ENCODE results near the gene S100A5.
"Not testable (repeated sequence)": the region's sequence is repeated elsewhere in the genome, so short reads cannot be mapped to it uniquely, and the experiment has no call there.

The S100A5 gene

GRCh38 chr1:153532181-153532580 is 8.6 kb downstream of the S100A5 start:
- DNase-seq, result no peak

- DNase-seq, result no peak
Measured at GRCh38 chr1:153531638-153532037, 9.1 kb downstream of the S100A5 start.

GRCh38 chr1:153527683-153528040 is 13.1 kb downstream of the S100A5 start:
- DNase-seq, result no peak

DNA sequence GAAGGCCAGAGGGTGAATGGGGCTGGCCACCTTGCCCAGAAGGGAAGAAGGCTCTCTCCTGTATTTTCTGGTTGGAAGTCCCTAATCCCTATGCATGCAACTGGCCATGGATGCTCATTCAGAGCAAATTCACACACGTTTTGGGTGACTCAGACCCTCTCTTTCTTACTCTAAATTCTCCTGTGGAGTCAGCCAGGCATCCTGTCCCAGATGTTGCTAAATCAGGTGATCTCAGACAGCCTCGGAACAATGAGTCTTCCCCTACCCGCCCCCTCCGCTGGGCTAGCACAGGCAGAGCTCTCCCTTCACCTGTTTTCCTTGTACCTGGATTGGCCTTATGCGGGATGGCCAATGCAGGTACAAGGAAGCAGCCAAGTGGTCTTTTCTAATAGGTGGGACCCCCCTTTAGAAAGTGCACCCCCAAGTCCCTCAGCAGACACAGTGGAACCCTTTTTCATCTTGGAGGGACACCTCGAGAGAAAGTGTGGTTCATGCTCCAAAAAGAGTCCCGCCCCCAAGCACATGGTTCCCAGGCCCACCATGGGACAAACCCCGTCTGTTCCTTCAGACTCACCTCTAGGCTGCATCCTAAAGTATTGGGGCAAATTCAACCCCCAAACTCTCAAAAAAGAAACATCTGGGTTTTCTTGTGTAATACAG is 13.6 kb downstream of the S100A5 start:
- no peak for DNase-seq

- DNase-seq, result no peak
Measured at GRCh38 chr1:153526132-153526543, 14.6 kb downstream of the S100A5 start.

DNA sequence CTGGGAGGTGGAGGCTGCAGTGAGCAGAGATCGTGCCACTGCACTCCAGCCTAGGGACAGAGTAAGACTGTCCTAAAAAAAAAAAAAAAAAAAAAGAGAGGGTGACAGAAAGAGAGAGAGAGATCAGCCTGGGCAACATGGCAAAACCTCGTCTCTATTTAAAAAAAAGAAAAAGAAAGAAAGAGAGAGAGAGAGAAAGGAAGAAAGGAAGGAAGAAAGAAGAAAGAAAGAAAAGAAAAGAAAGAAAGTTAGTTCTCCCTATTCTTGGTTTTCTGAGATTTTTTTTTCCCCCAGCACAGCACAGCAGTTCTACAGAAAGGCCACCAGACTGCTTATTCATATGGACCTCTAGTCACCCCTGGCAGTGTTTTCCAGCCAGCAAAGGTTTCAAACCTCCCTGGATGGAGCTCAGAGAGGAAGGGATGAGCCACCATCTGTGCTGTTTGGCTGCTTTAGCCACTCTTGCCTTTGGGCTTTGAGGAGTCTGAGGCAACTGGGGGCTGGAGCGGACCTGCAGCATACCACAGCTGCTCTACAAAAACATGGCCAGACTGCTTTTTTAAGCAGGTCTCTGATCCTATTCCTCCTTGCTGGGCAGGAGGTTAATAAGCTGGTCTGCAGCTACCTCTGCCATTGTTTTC is 15.5 kb downstream of the S100A5 start:
- no peak for DNase-seq

GRCh38 chr1:153522353-153523048 is 18.2 kb downstream of the S100A5 start:
- DNase-seq, result not testable (repeated sequence)

GRCh38 chr1:153521808-153522207 is 18.9 kb downstream of the S100A5 start:
- DNase-seq, result not testable (repeated sequence)

GRCh38 chr1:153520818-153521476 is 19.8 kb downstream of the S100A5 start:
- no peak for DNase-seq

- DNase-seq, result not testable (repeated sequence)
Measured at GRCh38 chr1:153520137-153520691, 20.5 kb downstream of the S100A5 start.

DNA sequence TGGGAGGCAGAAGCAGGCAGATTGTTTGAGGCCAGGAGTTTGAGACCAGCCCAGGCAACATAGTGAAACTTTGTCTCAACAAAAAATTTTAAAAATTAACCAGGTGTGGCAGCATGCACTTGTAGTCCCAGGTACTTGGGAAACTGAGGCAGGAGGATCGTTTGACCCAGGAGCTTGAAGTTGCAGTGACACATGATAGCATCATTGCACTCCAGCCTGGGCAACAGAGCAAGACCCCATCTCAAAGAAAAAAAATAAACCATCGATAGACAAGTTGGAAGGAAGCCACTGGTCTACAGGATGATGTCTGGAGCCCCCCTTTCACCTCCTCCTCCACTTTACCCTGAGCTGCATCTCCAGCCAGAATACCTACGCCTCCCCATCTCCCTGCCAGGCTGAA is 21.5 kb downstream of the S100A5 start:
- no peak for DNase-seq

GRCh38 chr1:153515504-153516394 is 25.0 kb downstream of the S100A5 start:
- DNase-seq, result no peak

DNA sequence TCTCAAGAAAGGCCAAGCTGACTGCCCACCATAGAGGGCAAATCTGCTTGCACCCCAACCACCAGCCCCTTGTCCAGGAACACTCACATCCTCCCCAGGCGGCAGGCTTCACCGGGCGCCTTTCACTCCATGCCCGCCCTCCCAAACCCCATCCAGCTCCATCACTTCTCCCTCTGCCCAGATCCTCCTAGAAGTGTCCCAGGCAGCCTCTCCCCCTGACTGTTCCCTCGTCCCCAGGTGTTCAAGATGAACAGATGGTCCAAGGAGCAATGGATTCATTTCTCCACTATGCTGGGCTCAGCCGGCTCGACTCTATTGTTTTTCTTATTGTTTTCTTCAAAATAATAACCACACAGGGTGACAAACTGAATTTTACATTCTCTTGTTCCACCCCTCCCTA is 27.1 kb downstream of the S100A5 start:
- DNase-seq, result no peak

DNA sequence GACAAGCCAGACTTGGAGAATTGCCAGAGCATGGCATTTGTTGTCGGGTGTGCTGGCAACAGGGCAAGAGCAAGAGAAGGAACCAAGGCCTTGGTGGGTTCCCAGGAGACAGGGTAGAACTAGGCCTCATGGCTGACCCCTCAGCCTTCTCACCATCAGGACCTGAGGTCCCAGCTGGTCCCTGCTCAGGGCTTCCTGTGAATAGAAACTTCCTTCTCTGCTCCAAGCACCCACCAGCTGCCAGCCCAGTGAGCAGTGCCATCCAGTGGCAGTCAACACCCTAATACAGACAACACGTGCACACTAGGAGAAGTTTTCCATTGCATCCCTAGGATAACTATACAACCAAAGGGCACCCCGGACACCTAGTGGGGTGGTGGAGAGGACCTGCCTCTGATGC is 27.7 kb downstream of the S100A5 start:
- DNase-seq, result no peak

DNA sequence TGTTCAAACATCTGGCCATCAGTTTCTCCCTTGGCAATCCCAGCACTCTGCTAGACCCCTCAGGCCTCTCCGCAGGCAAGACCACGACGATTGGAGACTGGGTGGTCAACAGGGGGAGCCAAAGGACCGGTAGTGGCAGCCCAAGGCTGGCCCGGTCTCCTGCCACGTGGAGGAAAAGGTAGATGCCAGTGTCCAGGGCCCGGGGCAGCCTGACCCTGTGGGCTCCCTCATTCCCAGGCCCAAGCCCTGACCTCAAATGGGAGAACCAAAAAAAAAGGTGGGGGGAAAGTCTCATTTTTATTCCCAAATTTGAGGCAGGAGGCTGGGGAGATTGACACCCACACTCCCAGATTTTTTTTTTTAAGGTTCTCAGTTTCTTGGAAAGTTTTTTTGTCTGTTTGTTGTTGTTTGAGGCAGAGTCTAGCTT is 29.7 kb downstream of the S100A5 start:
- DNase-seq, result no peak

- DNase-seq, result no peak
Measured at GRCh38 chr1:153509729-153510354, 30.9 kb downstream of the S100A5 start.

- DNase-seq, result no peak
Measured at GRCh38 chr1:153509036-153509435, 31.7 kb downstream of the S100A5 start.

DNA sequence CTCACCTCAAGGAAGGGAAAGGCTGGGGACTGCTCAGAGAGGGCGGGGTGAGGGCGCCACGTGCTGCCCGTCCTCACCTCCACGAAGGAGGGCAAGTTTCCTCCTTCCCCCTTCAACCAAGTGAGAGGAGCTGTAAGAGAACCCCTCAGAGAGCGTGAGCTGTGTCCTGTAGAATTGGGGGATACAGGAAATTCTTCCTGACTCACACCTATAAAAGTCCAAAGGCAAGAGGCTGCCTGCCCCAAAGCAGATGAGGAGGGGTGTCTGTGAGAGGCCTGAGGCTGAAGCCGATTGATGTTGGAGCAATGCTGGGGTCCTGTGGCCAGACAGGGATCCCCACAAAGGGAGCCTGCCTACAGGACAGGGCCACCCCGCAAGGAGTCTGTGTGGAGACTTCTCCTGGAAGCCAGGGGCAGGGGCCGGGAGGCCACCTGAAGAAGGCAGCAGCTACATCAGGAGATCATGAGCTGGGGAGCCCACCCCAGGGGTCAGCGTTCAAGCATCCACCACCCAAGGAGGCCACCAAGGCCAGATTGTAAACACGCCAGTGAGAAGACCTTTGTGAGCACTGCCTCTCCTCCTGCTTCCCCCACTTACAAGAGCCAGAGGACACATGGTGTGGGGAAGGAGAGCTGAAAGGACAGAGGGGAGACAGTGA is 32.7 kb downstream of the S100A5 start:
- DNase-seq, result no peak

GRCh38 chr1:153506831-153507413 is 33.8 kb downstream of the S100A5 start:
- no peak for DNase-seq

- no peak for DNase-seq
Measured at GRCh38 chr1:153506386-153506785, 34.3 kb downstream of the S100A5 start.

DNA sequence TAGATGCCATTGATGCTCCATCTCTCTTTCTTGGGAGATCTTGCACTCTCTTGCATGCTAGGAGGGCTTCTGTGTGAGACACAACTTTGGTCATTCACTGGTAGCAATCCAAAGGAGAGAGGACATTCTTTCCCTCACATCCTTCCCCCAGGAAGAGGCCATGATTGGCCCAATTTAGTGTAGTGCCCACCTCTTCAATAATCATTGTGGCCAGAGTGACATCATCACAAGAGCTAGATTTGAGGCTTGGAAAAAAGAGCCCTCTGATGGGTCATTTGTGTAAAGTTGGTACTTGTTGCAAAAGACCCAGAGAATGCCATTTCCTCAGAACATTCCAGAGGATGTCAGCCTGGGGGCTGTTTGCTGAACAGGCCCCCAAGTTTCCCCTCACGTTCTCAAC is 35.2 kb downstream of the S100A5 start:
- DNase-seq, result no peak

All from cortex of kidney (tissue), 1 donor.